SKM-1 (cell line): ENCODE measurements around the gene DLG2.

Experiments
- DNase-seq: peaks from one replicate; lab custom pipeline; 2025; ENCODE audit not compliant: unreplicated experiment; lab: John Stamatoyannopoulos, UW

The DLG2 gene

DNA sequence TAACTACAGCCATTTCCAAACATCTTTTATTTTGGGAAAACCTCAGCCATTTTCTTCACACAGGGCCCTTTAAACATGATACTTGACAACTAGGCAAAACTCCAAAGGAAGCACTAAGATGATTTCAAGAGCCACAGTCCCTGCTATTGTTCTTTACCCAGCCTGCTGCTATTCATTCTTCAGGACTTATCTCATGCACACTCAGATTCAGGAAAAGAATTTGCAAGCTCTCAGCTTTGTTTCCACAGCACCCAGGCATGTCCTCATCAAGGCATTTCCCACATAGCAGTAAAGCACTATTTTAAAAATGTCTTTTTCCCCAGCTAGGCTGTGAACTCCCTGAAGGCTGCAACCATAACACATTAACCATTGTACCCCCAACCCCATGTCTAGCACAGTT, 1731.6 kb downstream of the DLG2 start:
- DNase-seq = no peak

DNA sequence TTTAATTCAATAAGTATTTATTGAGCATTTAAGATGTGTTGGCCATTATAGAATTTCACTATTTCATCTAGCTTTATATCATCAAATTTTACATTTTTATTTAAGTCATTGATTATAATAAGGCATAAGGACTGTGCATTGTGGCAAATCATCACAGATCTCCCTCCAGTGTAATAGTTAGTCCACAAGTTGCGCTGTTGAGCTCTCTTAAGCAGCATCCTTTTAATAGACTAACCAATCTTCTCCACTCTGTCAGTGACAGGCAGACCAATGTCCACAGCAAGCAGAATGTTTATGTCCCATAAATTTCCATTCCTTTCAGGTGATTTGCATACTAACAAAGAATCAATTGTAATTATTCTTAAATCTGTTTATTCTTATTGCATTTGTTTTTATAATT, 1745.7 kb downstream of the DLG2 start:
- DNase-seq = no peak

DNA sequence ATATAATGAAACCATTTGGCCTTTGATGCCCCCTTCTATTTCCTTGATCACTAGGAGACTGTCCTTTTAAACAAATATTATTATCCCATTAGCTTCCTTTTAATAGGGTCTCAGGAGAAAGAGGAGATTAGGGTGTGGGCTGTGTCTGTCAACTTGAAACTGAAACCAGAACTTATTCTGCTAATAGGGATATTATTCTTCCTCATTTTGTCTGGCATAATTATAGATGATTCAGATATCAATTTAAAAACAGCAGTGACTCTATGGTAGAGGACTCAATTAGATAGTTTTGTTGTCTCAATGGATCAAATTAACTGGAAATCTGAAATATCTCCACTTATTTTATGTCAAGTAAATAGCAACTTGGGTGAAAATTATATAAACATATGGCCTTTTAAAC, 1756.1 kb downstream of the DLG2 start:
- no peak for DNase-seq

DNA sequence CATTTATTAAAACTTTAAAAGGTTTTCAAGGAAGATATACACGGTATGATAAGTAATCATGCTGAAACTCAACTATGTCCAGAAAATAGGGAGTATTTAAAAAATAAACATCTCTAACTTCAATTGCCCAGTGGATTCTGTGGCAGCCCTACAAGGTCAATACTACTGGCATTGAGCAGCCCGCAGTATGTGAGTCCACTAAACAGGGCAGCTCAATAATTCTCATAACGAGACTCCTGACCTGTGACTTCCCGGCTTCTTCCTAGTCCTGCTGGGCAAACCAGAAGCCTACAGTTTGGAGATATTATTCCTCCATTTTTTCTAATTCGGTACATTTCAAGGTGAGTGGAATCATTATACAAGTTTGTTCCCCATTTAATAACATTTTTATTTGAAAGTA, 1760.5 kb downstream of the DLG2 start:
- no peak for DNase-seq

DNA sequence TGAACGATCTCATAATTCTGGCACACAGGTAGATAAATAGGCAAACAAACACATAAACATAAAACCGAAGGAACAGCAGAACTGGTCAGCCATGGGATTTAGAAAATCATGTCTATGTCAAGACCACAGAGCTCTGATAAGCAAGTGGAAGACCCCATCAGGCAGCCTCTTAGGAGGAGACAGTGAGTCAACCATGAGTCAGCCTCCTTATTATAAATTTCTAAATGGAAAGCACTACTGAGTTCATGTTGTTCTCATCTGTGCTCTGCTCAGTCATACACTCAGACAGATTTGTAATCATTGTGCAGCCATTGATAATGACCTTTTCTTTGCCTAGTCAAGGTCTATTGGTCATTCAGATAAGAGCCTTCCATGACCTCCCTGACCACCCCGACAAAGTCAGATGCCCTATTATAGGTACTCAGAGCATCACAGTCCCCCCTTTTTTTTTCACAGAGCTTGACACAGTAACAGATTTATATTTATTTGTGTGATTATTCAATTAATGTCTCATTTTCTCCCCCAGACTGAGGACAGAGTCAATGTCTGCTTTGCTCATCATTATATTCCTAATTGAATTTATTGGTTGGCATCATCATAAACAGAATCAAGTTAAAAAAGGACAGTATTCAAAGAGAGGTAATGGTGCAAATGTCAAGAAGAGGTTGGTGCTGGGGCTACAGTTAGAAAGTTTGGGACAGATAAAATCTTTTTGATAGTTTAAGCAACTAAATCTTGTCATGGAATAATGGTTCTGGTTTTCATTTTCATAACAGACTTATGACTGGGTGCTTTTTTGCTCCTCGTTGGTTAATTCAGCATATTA, 1761.3 kb downstream of the DLG2 start:
- DNase-seq = no peak

DNA sequence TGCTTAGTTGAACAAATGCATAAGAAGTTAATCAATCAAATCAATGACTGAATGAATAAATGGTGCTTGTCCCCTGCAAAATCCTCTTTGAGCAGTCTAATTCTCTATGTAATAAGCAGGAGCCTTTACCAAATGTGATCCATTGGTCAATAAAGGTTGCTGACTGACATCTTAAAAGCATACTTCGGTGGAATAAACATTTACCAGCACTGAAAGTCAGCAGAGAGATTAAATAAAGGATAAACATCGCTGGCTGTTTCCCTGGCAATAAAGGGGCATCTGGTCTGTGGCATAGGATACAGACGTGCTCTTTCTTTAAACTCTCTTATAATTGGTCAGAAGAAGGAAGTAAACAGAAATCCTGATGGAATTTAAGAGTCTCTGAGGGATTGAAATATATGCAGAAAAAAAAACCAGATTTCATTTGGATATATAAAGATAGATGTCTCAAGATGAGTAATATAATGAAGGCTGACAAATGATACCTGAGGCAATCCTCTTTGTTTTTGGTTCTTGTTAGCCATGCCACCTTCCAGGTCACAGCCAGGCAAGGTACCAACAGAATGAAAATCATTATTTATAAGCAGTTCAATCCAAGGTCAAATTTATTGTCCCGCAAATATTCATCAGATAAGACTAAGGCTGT, 1762.6 kb downstream of the DLG2 start:
- DNase-seq = no peak

DNA sequence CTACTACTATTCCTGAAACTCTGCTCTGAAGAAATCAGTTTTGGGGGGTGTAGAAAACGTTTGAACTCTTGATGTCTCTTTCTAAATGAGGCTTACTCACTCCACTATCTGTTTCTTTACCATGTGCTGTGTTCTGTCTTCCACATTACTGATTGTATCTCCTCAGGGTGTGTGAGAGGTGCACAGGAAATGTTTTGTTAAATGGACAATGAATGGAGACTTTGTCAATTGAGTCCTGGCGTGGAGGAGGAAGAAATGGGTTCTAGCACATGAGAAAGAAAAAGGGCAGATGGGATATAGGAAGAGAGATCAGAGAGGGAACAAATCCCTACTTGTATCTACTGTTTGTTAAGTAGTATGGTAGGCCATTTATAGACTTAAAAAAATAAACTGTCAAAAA, 1763.9 kb downstream of the DLG2 start:
- DNase-seq = no peak

DNA sequence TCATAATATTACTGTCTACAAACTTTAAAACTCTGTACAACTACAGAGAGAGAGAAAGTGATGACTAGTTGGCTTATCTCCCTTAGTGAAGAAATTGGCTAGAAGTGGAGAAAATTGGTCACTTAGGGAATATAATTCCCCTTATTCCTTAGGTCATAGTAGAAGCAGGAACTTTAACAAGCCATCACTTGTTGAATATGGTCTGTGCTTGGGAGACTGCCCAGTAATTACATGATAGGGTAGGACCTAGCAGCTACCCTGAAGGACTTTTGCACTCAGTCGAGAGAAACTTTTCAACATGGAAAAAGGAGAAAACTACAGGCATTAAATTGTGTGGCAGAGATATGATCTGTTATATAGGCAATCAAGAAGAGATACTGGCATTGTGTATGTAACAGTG, 1764.5 kb downstream of the DLG2 start:
- DNase-seq = no peak

DNA sequence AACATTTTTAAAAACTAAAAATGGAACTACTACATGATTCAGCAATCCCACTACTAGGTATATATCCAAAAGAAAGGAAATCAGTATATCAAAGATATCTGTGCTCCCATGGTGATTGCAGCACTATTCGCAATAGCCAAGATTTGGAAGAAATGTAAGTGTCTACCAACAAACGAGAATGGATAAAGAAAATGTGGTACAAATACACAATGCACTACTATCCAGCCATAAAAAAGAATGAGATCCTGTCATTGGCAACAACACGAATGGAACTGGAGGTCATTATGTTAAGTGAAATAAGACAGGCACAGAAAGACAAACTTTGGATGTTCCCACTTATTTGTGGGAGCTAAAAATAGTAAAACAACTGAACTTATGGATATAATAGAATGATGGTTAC, 1765.1 kb downstream of the DLG2 start:
- DNase-seq = no peak

DNA sequence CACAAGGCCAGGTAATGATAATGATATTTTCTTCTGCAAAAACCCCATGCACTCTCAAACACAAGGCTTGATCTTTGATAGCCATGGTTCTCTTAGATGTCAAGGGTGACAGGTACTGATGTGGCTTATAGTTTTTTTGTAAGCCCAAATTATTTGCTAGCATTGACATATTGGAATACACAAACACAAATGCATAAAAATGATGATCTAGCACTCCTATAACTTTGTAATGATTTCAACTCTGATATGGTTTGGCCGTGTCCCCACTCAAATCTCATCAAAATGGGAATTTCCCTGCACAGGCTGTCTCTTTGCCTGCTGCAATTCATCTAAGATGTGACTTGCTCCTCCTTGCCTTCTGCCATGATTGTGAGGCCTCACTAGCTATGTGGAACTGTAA, 1768.5 kb downstream of the DLG2 start:
- no peak for DNase-seq

DNA sequence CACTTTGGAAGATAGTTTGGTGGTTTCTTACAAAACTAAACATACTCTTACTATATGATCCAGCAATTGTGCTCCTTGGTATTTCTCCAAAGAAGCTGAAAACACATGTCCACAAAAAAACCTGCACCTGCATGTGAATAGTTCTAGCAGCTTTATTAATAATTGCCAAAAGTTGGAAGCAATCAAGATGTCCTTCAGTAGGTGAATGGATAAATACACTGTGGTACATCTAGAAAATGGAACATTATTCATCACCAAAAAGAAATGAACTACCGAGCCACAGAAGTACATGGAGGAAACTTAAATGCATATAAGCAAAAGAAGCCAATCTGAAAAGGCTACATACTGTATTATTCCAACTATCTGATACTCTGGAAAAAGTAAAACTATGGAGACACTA, 1771.9 kb downstream of the DLG2 start:
- no peak for DNase-seq

DNA sequence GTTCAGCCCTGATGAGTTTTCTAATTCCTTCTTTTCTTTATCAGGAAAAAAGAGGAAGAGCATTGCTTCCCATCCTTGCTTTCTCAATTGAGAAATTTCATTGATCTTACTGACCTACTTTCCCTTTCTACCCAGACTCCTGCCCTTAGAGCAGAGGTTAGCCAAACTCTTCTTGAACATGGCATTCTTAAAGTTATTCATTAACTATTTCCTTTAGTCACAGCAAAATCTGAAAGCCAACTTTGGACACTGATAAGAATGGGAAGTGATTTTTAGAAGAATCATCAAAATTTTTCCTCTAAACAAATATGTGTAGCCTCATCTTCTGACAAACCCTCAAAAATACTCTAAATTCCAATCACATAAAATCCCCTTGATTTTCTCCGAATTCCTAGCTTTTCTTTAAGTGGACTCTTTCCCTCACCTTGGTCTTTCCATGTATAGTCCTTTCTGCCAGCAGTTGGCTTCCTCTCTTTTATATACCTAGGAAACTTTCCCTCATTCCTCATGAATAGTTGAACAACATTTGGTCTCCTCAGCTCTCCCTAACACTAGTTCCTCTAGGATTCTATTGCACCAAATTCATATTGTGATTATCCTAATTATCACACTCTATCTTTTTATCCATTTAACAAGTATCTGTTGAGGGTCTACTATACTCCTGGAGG, 1774.2 kb downstream of the DLG2 start:
- DNase-seq = no peak

DNA sequence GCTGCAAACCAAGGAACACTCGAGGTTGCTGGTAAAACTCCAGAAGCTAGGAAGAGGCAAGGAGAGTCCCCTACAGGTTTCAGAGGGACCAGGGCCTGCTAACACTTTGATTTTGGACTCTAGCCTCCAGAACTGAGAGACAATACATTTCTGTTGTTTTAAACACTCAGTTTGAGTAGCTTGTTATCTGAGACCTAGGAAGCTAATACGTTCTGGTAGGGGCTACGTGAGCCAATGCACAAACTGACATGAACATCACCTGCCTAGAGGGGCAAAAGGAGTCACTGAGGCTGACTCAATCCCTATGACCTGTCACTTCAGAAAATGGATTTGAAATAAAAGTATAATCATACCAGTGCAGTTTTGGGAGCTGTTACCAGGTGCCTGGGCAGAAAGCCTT, 1775.1 kb downstream of the DLG2 start:
- DNase-seq = no peak

DNA sequence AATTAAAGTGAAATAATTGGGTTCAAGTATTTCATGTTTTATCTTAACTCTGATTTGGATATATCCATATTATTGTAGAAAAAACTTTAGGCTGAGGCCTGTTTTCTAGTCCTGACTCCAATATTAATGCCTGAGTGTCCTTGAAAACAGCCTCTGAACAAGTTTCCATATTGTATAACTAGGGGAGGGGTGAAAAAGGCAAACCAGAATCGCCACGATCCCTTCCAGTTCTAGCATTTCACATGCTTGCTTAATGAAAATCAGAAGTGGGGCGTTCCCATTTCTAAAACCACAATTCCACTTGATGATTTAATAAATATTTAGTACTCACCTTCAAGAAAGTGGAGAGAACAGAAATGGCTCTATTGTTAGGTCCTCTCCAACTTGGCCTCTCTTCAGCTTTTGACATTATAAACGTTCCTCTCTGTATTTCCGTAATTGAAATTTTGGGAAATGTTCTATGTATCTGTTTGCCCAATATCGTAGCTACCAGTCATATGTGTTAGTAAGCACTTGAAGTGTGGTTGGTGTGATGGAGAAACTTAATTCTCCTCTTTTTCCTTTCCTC, 1779.6 kb downstream of the DLG2 start:
- no peak for DNase-seq

DNA sequence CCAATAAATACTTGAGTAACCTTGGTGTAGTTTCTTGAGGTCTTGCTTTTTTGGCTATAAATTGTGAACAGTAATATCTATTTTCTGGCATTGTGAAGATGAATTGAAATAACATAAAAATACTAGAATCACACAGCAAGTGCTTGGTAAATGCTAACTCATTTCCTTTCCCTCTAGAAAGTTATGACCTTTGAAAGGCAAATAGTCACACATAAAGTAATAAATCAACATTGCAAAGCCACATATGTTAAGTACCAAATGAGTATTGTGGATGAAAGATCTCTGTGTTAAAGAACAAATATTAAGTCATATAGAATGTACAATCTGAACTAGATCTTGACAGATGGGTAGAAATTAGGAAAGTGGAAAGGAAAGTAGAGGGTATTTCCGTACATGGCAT, 1781.3 kb downstream of the DLG2 start:
- DNase-seq = no peak

DNA sequence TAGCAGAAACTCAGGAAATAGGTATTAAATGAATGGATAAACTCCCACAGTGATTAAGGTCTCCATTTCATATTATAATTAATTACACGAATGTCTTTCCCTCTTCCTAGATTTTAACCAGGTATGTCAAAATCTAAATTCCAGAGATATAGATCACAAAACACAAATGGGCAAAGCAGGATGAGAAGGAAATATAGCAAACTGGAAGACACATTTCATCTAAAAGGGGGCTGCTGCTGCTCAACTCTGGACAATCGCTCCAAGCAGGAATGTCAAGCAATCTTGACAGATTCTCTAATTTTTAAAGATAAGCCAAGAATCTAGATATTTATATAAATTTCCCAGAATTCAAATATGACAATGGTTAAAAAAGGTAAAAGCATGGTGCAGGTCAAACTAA, 1786.8 kb downstream of the DLG2 start:
- no peak for DNase-seq

DNA sequence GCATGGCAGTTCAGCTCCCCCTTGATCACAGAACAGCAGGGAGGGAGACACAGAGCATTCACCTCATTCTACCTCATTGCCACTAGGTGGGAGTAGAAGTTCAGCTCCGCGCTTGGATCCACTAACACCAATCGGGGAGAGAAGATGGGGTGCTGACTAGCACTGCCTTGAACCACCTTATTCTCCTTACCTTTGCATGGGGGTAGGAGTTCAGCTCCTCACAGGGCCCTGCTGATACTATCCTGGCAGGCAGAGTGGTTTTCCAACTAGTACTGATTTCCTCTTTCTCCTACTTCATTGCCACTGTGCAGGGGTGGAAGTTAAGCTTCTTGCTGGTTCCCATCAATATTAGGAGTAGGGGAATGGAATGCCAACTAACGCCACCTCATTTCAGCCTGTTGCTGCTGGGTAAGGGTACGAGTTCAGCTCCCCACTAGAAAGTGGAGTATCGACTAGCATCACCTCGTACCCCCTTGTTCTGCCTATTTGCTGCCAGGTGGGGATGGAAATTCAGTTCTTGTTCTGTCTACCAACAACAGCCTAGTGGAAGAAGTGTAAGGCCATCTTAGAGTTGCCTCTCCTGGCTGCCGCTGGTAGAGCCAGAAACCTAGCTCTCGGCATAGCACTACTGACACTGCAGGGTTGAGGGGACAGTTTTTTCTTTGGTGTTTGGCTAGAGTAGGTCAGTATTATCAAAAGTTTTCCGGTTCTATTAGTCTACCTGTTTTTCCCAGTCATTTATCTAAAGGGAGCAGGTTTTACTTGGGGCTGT, 1790.1 kb downstream of the DLG2 start:
- DNase-seq = peak; percentile 41

DNA sequence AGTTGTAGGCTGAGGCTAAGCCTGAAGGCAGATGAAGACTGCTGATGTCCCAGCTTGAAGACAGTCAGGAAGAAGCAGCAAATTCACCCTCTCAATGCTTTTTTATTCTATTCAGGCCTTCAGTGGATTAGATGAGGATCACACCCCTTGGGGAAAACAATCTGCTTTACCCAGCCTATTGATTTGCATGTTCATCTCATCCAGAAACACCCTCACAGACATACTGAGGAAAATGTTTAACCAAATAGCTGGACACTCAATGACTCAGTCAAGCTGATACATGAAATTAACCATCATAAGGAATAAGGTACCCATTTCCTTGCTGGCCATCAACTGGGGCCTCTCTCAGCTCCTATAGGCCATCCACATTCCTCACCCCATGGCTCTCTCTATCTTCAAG, 1791.1 kb downstream of the DLG2 start:
- no peak for DNase-seq

DNA sequence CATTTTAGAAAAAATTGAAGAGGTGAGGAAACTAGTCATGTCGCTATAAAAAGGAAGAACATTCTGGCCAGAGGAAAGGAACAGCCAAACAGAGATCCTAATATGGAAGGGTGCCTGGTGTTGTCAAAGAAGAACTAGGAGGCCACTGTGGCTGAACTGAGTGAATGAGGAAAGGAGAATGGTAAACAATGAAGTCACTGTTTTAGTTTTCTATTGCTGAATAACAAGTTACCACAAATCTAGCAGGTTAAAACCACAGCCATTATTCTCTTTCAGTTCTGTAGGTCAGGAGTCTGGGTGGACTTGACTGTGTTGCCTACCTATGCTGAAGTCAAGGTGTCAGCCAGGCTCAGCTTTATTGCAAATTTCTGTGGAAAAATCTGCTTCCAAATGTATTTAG, 1791.7 kb downstream of the DLG2 start:
- no peak for DNase-seq

DNA sequence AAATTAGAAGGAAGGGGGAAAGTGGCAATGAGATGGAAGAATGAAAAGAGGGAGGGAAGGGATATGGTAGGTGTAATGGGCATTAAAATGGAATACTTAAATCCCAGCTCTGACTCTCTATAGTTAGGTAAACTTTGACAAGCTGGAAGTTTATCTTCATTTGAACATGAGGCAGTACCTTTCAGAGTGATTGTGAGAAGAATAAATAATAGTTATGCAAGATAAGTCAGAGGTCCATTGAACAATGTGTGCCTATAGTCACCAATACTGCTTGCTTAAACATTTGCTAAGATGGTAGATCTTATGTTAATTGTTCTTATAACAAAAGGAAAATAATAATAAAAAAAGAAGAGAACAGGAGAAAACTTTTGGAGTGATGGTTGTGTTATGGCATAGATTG, 1795.2 kb downstream of the DLG2 start:
- no peak for DNase-seq

DNA sequence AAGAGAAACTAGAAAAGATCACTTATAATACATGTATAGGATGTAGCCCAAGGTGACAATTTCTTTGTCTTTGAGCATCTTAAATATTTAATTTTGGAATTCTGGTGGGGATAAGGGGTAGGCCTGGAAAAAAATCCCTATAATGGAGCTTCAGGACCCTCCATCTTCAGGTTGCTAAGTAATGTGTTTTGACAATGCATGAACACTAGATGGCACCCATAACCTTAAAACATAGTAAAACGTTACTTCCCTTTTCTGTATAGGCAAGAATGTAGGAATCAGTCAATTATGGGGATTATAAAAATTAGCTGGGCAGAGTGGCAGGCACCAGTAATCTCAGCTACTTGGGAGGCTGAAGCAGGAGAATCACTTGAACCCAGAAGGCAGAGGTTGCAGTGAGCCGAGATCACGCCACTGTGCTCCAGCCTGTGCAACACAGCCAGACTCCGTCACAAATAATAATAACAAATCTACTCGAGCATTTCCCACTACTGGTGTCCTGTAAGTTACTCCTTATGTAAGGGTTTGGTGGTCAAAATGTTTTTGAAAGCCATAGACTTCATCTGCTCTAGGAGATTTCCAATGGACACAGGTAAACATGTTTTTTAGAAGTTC, 1799.1 kb downstream of the DLG2 start:
- DNase-seq = peak; percentile 50
